Measurements from ENCODE around the gene RCAN3. TPM values are rescaled to one million over a fixed set of nuclear protein-coding genes. Genes with fewer than 3 reads are reported as not detected.

The RCAN3 gene
- 21.9 and 27.4 TPM in 2 replicates for total RNA-seq (2021)
- percentile 67 among the genes with signal in this experiment for Bru-seq, nascent RNA
- BruChase-seq, experiment 1, labeled RNA remaining after a 2-hour chase: percentile 70 among the genes with signal in this experiment
- percentile 81 among the genes with signal in this experiment for BruChase-seq, experiment 2, labeled RNA remaining after a 6-hour chase
- long read RNA-seq, full-length matches to known transcripts: 13 of 33 reads
- long read RNA-seq, partial matches to known transcripts: 0 of 33 reads
- long read RNA-seq, other reads (novel, unspliced or antisense): 20 of 33 reads

DNA sequence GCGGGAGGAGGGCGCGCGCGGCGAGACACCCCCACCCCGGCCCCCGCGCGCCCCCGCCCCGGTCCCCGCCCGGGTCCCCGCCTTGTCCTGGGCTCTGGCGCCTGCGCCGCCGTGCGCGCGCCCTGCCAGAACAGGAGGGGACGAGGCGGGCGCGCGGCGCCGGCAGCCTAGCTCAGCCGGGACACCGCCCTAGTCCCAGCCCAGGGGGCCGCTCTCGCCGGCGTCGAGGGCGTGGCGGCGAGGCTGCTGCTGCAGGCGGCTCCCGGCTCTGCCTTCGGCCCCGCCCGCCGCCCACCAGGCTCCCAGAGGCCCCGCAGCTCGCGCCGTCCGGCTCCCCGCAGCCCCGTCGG lies at the start of gene RCAN3:
Gene RCAN3, plus strand, starts transcription at position 128 of the 350 bp plus-strand sequence. CDS start 11,537 bp downstream, outside the sequence.
- Histone ChIP-seq H3K4me2 (peak within 1 kb of the TSS; percentile 93), H3K79me2 (ENCODE audit: low read depth) (no peaks in the 10 kb centered on the region), H3K27ac (no peak within 1 kb of the TSS), H3K36me3 (ENCODE audit: low read depth) (no peaks in the 10 kb centered on the region), H3K9me2 (ENCODE audit: insufficient read depth) (no peaks in the 10 kb centered on the region), H2AFZ (peak within 1 kb of the TSS; percentile 91), H3K9me3 (ENCODE audit: insufficient read depth, low read depth) (no peaks in the 10 kb centered on the region), H4K20me1 (ENCODE audit: insufficient read depth) (no peaks in the 10 kb centered on the region), H3K27me3 (ENCODE audit: insufficient read depth, low read depth) (no peaks in the 10 kb centered on the region), H3F3A (ENCODE audit: insufficient read depth, low read depth) (no peaks in the 10 kb centered on the region), H3K4me3 (peak within 1 kb of the TSS; percentile 74), H3K4me1 (replicated peaks; ENCODE audit: insufficient read depth) (peaks cover 6% of the 10 kb centered on the region; the same call in 1 of the 2 replicates)
- BruUV-seq (replicated peaks): no TSS peak
- TF ChIP-seq, protein P1, sequence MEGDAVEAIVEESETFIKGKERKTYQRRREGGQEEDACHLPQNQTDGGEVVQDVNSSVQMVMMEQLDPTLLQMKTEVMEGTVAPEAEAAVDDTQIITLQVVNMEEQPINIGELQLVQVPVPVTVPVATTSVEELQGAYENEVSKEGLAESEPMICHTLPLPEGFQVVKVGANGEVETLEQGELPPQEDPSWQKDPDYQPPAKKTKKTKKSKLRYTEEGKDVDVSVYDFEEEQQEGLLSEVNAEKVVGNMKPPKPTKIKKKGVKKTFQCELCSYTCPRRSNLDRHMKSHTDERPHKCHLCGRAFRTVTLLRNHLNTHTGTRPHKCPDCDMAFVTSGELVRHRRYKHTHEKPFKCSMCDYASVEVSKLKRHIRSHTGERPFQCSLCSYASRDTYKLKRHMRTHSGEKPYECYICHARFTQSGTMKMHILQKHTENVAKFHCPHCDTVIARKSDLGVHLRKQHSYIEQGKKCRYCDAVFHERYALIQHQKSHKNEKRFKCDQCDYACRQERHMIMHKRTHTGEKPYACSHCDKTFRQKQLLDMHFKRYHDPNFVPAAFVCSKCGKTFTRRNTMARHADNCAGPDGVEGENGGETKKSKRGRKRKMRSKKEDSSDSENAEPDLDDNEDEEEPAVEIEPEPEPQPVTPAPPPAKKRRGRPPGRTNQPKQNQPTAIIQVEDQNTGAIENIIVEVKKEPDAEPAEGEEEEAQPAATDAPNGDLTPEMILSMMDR (conservative IDR thresholded peaks at IDR 0.05): no peak
- no peak for TF ChIP-seq EZH2 (IDR thresholded peaks at IDR 0.05; ENCODE audit: low read depth)
- intact Hi-C loops (cut with micrococcal nuclease; ENCODE audit: unreplicated experiment): loop anchor here (1.0 to 5.0 kb wide), 2 partner anchors 87 to 90 kb away; partner anchors contain the start of gene NIPAL3
- peak; percentile 65 to 91 for DNase-seq
- POLR2A ChIA-PET (ENCODE audit: unreplicated experiment): interaction anchor here (0.6 to 0.7 kb wide), 4 partner anchors 8 to 323 kb away, joined by 3 to 5 read pairs (median 4); no protein-coding TSS in a partner anchor
- CTCF ChIA-PET: interaction anchor here (1.3 kb wide), 1 partner anchor 304 kb away, joined by 6 read pairs; no protein-coding TSS in a partner anchor

DNA sequence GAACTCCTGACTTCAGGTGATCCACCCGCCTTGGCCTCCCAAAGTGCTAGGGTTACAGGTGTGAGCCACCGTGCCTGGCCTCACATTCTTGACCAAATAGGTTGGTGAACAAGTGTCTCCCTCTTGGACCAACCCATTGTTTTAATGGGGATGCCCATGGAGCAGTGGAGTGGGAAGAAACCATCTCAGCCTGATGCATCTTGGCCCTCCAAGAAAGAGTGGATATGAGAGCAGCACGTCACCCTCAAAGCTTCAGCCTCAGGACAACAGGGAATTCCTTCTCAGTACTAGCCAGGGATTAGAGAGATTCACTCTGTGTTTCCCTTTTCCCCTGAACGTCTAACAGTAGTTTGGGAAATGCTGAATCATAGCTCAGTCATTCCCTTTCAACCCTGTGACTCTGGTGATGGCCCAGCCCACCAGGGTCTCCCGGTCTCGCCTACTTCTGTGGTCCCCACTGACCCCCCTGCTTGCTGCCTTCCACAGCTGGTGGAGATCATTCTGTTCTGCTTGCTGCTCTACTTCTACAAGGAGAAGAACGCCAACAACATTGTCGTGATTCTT lies 49.6 kb upstream of the RCAN3 start:
- no peak overlapping the region for H3K27ac ChIP-seq
- no peak overlapping the region for H3K4me3 ChIP-seq
- intact Hi-C loops (cut with micrococcal nuclease; ENCODE audit: unreplicated experiment): no loop called here
- no peak overlapping the region for H2AFZ ChIP-seq
- TF ChIP-seq EZH2 (IDR thresholded peaks at IDR 0.05; ENCODE audit: low read depth): no peak
- TF ChIP-seq, protein P1 (conservative IDR thresholded peaks at IDR 0.05): no peak
- H3K9me2 ChIP-seq (ENCODE audit: insufficient read depth): no peaks in the 10 kb centered on the region
- H3K4me1 ChIP-seq (replicated peaks; ENCODE audit: insufficient read depth): no peaks in the 10 kb centered on the region
- no peaks in the 10 kb centered on the region for H3K79me2 ChIP-seq (ENCODE audit: low read depth)
- no peak overlapping the region for H3K4me2 ChIP-seq
- DNase-seq: no peak
- H3K27me3 ChIP-seq (ENCODE audit: insufficient read depth, low read depth): no peaks in the 10 kb centered on the region
- ChIA-PET POLR2A (ENCODE audit: unreplicated experiment) (no interaction called here), CTCF (no interaction called here)
- H4K20me1 ChIP-seq (ENCODE audit: insufficient read depth): no peaks in the 10 kb centered on the region; the same call in 1 of the 2 replicates
- BruUV-seq (replicated peaks): no TSS peak
- H3K36me3 ChIP-seq (ENCODE audit: low read depth): no peaks in the 10 kb centered on the region
- no peaks in the 10 kb centered on the region for H3F3A ChIP-seq (ENCODE audit: insufficient read depth, low read depth)
- H3K9me3 ChIP-seq (ENCODE audit: insufficient read depth, low read depth): no peaks in the 10 kb centered on the region

- Histone ChIP-seq H3F3A (ENCODE audit: insufficient read depth, low read depth) (no peaks in the 10 kb centered on the region), H3K27ac (no peak overlapping the region), H3K4me2 (no peak overlapping the region), H2AFZ (no peak overlapping the region), H3K36me3 (ENCODE audit: low read depth) (no peaks in the 10 kb centered on the region), H3K9me2 (ENCODE audit: insufficient read depth) (no peaks in the 10 kb centered on the region), H3K79me2 (ENCODE audit: low read depth) (no peaks in the 10 kb centered on the region), H3K4me1 (replicated peaks; ENCODE audit: insufficient read depth) (no peaks in the 10 kb centered on the region), H3K9me3 (ENCODE audit: insufficient read depth, low read depth) (no peaks in the 10 kb centered on the region), H3K4me3 (no peak overlapping the region), H4K20me1 (ENCODE audit: insufficient read depth) (no peaks in the 10 kb centered on the region; the same call in 1 of the 2 replicates), H3K27me3 (ENCODE audit: insufficient read depth, low read depth) (no peaks in the 10 kb centered on the region)
- ChIA-PET POLR2A (ENCODE audit: unreplicated experiment) (interaction anchor here (0.6 kb wide), 1 partner anchor 108 kb away, joined by 7 read pairs; no protein-coding TSS in a partner anchor), CTCF (no interaction called here)
- intact Hi-C loops (cut with micrococcal nuclease; ENCODE audit: unreplicated experiment): no loop called here
- BruUV-seq (replicated peaks): no TSS peak
- TF ChIP-seq, protein P1 (conservative IDR thresholded peaks at IDR 0.05): no peak
- no peak for TF ChIP-seq EZH2 (IDR thresholded peaks at IDR 0.05; ENCODE audit: low read depth)
- no peak for DNase-seq
These were observed 48.0 kb upstream of the RCAN3 start for GRCh38 chr1:24454673-24455072.
